ENCODE results near the gene ZFYVE27.

Gene ZFYVE27

DNA sequence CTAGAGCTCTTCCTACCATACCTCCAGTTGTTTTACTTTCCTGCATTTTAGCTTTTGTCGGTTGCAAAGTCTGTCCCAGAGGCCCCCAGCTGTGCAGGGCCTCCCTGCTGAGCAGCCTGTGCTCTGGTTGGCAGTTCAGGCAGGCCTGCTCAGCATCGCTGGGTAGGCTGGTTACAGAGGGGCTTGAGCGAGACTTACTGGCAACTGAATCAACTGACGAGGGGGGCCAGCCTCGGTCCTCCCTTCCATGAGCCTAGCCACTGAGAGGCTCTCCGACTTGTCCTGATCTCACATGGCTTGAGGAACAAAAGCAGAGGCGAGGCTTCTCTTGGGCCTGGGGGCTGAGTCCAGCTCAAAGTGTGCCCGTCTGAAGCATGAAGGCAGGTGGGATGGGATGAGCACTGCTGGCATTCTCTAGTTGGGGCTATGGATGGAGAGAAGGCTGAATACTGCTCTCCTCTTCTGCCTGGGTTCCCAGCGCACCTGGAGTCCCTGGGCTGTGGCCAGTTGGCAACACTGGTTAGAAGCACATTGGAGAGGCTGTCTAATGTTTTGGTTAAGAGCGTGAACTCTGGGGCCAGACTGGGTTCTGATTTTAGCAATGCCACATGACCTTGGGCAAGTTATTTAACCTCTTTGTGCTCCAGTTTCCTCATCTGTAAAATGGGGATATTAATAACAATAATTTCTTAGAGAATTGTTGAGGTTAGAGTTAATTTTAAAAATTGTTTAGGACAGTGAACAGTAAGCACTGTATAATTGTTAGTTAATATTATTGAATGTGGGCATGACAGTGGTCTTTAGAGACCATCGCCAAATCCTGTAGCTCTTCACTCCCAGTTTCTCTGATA lies 41.7 kb downstream of the ZFYVE27 start:
- H3K27ac ChIP-seq (ENCODE audit: low read length), result no peak overlapping the region
- no peak overlapping the region for H2AFZ ChIP-seq (ENCODE audit: low read depth, low read length)
- H3K4me3 ChIP-seq (ENCODE audit: low read length), result no peak overlapping the region
- H3K79me2 ChIP-seq (ENCODE audit: low read length), result no peaks in the 10 kb centered on the region
- no peaks in the 10 kb centered on the region for H3K9me3 ChIP-seq (ENCODE audit: insufficient read depth, low read length)
- H3K4me1 ChIP-seq (ENCODE audit: low read length), result no peaks in the 10 kb centered on the region
- TF ChIP-seq CTCF (IDR thresholded peaks at IDR 0.05; ENCODE audit: low read depth, low read length) (no peak), EZH2phosphoT487 (IDR thresholded peaks at IDR 0.05; ENCODE audit: low read depth) (no peak)
- H3K27me3 ChIP-seq (ENCODE audit: low read depth, low read length), result no peaks in the 10 kb centered on the region
- no peak overlapping the region for H3K9ac ChIP-seq (ENCODE audit: low read length)
- H4K20me1 ChIP-seq (ENCODE audit: insufficient read depth, low read length), result no peaks in the 10 kb centered on the region
- H3K36me3 ChIP-seq (replicated peaks; ENCODE audit: low read depth, low read length), result no peaks in the 10 kb centered on the region
- no peak overlapping the region for H3K4me2 ChIP-seq (ENCODE audit: low read length)

- Histone ChIP-seq H3K27ac (ENCODE audit: low read length) (no peak overlapping the region), H3K79me2 (ENCODE audit: low read length) (no peaks in the 10 kb centered on the region), H3K9me3 (ENCODE audit: insufficient read depth, low read length) (no peaks in the 10 kb centered on the region), H3K4me2 (ENCODE audit: low read length) (no peak overlapping the region), H3K9ac (ENCODE audit: low read length) (no peak overlapping the region), H3K4me1 (ENCODE audit: low read length) (no peaks in the 10 kb centered on the region), H4K20me1 (ENCODE audit: insufficient read depth, low read length) (no peaks in the 10 kb centered on the region), H2AFZ (ENCODE audit: low read depth, low read length) (no peak overlapping the region), H3K36me3 (replicated peaks; ENCODE audit: low read depth, low read length) (no peaks in the 10 kb centered on the region), H3K4me3 (ENCODE audit: low read length) (no peak overlapping the region), H3K27me3 (ENCODE audit: low read depth, low read length) (no peaks in the 10 kb centered on the region)
- TF ChIP-seq EZH2phosphoT487 (IDR thresholded peaks at IDR 0.05; ENCODE audit: low read depth) (no peak), CTCF (IDR thresholded peaks at IDR 0.05; ENCODE audit: low read depth, low read length) (no peak)
Measured at GRCh38 chr10:97779492-97779891, 42.6 kb downstream of the ZFYVE27 start.

- TF ChIP-seq EZH2phosphoT487 (IDR thresholded peaks at IDR 0.05; ENCODE audit: low read depth) (no peak), CTCF (IDR thresholded peaks at IDR 0.05; ENCODE audit: low read depth, low read length) (no peak)
- H3K4me2 ChIP-seq (ENCODE audit: low read length), result no peak overlapping the region
- no peaks in the 10 kb centered on the region for H3K9me3 ChIP-seq (ENCODE audit: insufficient read depth, low read length)
- no peaks in the 10 kb centered on the region for H4K20me1 ChIP-seq (ENCODE audit: insufficient read depth, low read length)
- H3K27me3 ChIP-seq (ENCODE audit: low read depth, low read length), result no peaks in the 10 kb centered on the region
- no peaks in the 10 kb centered on the region for H3K4me1 ChIP-seq (ENCODE audit: low read length)
- no peak overlapping the region for H3K4me3 ChIP-seq (ENCODE audit: low read length)
- no peak overlapping the region for H3K9ac ChIP-seq (ENCODE audit: low read length)
- no peak overlapping the region for H2AFZ ChIP-seq (ENCODE audit: low read depth, low read length)
- no peak overlapping the region for H3K27ac ChIP-seq (ENCODE audit: low read length)
- no peaks in the 10 kb centered on the region for H3K79me2 ChIP-seq (ENCODE audit: low read length)
- H3K36me3 ChIP-seq (replicated peaks; ENCODE audit: low read depth, low read length), result no peaks in the 10 kb centered on the region
Measured at GRCh38 chr10:97779975-97780374, 43.0 kb downstream of the ZFYVE27 start.

GRCh38 chr10:97780841-97781617 lies 44.1 kb downstream of the ZFYVE27 start:
- Histone ChIP-seq H3K4me1 (ENCODE audit: low read length) (no peaks in the 10 kb centered on the region), H3K27ac (ENCODE audit: low read length) (no peak overlapping the region), H3K79me2 (ENCODE audit: low read length) (no peaks in the 10 kb centered on the region), H3K9ac (ENCODE audit: low read length) (no peak overlapping the region), H3K36me3 (replicated peaks; ENCODE audit: low read depth, low read length) (no peaks in the 10 kb centered on the region), H3K4me2 (ENCODE audit: low read length) (no peak overlapping the region), H3K27me3 (ENCODE audit: low read depth, low read length) (no peaks in the 10 kb centered on the region), H3K4me3 (ENCODE audit: low read length) (no peak overlapping the region), H4K20me1 (ENCODE audit: insufficient read depth, low read length) (no peaks in the 10 kb centered on the region), H3K9me3 (ENCODE audit: insufficient read depth, low read length) (no peaks in the 10 kb centered on the region), H2AFZ (ENCODE audit: low read depth, low read length) (no peak overlapping the region)
- TF ChIP-seq CTCF (IDR thresholded peaks at IDR 0.05; ENCODE audit: low read depth, low read length) (no peak), EZH2phosphoT487 (IDR thresholded peaks at IDR 0.05; ENCODE audit: low read depth) (no peak)
